ENCODE data around the gene NT5M.

NT5M gene

DNA sequence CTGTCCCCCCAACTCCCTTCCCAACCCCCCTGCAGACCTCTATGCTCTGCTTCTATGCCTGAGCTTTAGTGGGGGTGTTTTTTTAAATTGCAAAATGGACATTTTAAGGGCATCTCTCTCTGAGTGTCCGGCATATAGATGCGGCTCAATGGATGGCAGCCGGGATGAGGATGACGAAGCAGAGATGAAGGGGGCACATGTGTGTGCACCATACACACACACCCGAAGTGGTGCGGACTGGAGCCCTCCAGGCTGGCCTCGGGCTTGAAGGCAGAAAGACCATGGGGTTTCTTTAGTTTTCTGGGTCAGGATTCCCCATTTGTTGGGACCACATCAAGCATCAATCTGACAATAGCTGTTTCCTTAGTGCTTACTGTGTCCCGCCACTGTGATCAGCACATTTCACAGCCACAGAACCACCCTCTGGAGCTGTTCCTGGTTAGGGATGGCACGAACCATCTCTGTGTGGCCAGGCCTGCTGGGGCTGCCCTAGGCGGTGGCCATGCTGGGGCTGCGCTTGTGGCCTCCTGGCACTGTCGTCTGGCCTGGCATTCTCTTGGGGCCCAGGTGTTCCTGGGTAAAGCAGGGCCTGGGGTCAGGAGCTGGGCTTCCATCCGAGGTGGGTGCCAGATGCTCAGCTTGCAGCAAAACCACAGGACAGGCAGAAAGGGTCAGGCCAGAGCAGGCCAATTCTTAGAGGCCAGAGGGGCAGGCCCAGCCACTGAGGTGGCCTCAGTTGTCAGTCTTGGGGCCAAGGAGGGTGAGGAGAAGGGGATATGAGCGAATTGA is 49.9 kb downstream of the NT5M start:
- Mint-ChIP-seq H3K27me3 (ENCODE audit: low read depth) (no peaks in the 10 kb centered on the region), H3K4me1 (ENCODE audit: low read depth) (no peaks in the 10 kb centered on the region), H3K36me3 (ENCODE audit: low read depth) (no peaks in the 10 kb centered on the region), H3K9me3 (no peaks in the 10 kb centered on the region), H3K4me3 (no peak overlapping the region), H3K27ac (no peak overlapping the region)

DNA sequence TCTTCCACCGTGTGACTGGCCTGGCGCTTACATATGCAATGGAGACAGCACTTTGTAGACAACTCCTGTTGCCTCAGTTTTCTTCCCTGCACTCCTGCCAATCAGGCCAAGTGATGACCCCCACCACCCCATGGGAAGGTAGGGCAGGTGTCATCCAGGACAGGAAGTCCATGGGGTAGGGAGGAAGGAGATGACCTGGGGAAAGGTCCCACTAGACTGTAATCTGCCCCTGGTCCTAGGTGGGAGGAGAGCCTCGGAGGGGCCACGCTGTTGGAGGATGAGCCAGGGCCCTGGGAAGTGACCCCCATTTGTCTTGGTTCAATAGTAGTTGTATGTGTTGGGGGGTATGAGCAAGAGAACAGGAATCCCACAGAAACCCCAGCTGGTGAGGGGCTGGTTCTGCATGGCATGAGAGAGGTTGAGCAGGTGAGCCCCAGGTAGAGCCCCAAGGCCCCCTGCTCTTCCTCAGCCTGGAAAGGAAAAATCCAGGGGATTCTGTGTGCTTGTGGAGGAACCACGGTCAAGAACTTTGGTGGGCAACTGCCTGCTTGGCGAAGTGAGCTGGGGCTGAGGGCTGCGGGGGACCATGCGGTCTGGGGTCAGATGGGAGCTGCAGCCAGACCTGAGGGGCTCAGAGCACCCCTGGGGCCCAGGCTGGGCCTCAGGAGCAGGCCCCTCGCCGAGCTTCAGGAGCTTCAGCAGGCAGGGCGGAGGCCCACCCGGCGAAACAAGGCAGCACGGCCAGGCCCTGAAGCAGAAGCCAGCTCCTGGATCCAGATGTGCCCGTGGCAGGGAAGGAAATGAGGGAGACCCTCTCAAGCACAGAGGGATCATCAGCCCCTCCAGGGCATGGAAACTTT is 50.7 kb downstream of the NT5M start:
- Mint-ChIP-seq H3K36me3 (ENCODE audit: low read depth) (no peaks in the 10 kb centered on the region), H3K27me3 (ENCODE audit: low read depth) (peaks cover 4% of the 10 kb centered on the region), H3K4me3 (no peak overlapping the region), H3K27ac (no peak overlapping the region), H3K4me1 (ENCODE audit: low read depth) (no peaks in the 10 kb centered on the region), H3K9me3 (no peaks in the 10 kb centered on the region)

DNA sequence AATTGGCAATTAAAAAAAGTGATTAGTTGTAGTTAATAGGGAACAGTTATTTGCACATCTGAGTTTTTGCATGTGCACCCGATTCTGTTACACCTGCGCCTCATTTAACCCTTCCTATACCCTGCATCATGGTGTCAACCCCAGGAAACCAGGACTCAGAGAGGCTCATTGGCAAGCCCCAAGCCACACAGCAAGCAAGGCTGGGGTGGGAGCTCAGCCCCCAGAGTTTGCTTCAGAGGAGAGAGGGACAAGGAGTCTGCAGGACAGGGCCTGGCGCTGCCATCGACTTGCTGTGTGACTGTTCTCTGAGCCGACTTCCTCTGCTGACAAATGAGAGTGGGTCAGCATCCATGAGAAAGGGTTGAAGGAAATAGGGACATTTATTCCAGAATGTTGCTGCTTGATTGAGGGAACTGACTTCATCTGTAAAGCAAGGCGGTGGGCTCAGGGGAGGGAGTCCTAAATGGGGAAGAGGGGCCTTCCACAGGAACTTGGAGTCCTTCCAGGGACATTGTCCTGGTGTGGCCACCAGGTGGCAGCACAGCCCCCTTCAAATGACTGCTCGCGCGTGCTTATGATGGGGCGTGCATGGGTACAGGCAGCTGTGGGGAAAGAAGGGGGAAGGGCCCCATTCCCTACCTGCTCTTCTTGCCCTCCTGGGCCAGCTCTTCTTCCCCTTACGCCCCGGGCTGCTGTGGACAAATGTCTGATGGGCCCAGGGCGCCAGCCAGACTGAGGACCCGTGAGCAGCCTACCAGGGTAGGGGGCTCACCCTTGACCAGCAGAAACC is 51.6 kb downstream of the NT5M start:
- H3K36me3 Mint-ChIP-seq (ENCODE audit: low read depth), result no peaks in the 10 kb centered on the region
- no peak overlapping the region for H3K27ac Mint-ChIP-seq
- H3K4me3 Mint-ChIP-seq, result no peak overlapping the region
- peaks cover 12% of the 10 kb centered on the region for H3K27me3 Mint-ChIP-seq (ENCODE audit: low read depth)
- H3K4me1 Mint-ChIP-seq (ENCODE audit: low read depth), result no peaks in the 10 kb centered on the region
- H3K9me3 Mint-ChIP-seq, result no peaks in the 10 kb centered on the region

DNA sequence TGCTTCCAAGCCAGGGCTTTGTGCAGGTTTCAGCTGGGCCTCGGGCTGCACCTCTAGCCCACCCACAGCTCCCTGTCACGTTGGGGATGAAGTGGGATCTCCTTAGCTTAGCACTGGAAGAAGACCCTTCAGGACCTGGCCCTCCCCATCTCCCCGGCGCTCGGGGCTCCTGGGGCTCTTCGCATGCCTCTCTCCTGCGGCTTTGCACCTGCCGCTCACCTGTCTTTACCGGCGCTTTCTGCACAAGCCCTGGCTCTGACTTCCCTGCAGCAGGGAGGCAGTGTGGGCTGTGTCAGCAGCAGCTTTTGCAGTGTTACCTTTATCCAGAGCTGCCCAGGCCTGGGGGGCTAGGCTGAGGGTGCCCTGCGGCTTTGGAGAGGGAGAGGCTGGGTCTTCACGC is 52.3 kb downstream of the NT5M start:
- no peaks in the 10 kb centered on the region for H3K36me3 Mint-ChIP-seq (ENCODE audit: low read depth)
- peaks cover 17% of the 10 kb centered on the region for H3K27me3 Mint-ChIP-seq (ENCODE audit: low read depth)
- H3K9me3 Mint-ChIP-seq, result no peaks in the 10 kb centered on the region
- no peaks in the 10 kb centered on the region for H3K4me1 Mint-ChIP-seq (ENCODE audit: low read depth)
- no peak overlapping the region for H3K4me3 Mint-ChIP-seq
- H3K27ac Mint-ChIP-seq, result no peak overlapping the region

DNA sequence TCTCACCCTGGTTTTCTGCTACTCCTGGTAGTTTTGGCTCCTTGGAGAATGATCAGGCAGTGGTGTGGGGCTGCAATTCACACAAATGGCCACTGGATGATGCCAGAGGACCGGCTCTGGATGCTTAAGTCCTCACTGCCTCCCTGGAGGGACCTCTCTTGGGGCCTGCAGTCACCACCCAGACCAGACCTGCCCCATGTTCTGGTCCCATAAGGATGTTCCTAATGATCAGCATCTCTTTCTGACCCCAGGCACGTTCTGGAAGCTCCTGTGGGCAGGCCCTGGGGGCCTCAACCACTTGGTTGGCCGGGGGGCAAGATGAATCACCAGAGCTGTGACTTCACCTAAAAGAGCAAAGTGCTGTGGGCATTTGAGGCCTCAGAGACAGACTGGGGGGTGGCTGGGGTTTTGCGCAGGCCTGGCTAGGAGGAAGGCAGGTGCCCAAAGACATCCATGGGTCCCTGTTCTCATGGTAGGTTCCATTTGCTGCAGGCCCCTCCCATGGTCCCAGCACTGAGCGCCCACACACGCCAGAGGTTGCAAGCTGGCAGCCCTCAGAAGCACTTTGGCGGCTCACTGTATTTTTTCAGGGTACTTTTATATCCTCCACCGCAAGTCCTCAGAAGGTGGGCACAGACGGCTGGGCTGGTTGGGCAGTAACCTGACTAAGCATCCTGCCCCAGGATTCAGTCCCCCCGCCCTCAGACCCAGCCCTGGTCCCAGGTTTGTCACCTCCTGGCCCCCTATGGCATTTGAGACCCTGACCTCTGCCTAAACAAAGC is 53.2 kb downstream of the NT5M start:
- Mint-ChIP-seq H3K4me1 (ENCODE audit: low read depth) (no peaks in the 10 kb centered on the region), H3K4me3 (no peak overlapping the region), H3K27ac (no peak overlapping the region), H3K9me3 (no peaks in the 10 kb centered on the region), H3K36me3 (ENCODE audit: low read depth) (no peaks in the 10 kb centered on the region), H3K27me3 (ENCODE audit: low read depth) (peaks cover 20% of the 10 kb centered on the region)

DNA sequence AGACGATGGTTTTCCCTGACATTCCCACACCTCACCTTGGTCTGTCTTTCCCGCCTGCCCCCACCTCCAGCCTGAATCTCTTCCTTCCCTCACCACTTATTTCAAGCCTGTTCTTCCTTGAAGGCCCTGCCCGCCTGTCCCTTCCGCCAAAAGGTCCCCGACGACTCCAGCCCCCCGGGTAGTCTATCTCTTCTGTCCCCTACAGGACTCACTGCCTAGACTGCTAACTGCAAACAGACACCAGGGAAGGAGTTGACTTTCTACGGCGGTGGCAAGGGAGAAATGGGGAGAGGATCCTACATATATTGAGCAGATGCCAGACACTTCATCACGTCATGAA is 53.7 kb downstream of the NT5M start:
- peaks cover 25% of the 10 kb centered on the region for H3K27me3 Mint-ChIP-seq (ENCODE audit: low read depth)
- no peaks in the 10 kb centered on the region for H3K4me1 Mint-ChIP-seq (ENCODE audit: low read depth)
- no peaks in the 10 kb centered on the region for H3K9me3 Mint-ChIP-seq
- H3K36me3 Mint-ChIP-seq (ENCODE audit: low read depth), result no peaks in the 10 kb centered on the region
- no peak overlapping the region for H3K4me3 Mint-ChIP-seq
- H3K27ac Mint-ChIP-seq, result no peak overlapping the region

DNA sequence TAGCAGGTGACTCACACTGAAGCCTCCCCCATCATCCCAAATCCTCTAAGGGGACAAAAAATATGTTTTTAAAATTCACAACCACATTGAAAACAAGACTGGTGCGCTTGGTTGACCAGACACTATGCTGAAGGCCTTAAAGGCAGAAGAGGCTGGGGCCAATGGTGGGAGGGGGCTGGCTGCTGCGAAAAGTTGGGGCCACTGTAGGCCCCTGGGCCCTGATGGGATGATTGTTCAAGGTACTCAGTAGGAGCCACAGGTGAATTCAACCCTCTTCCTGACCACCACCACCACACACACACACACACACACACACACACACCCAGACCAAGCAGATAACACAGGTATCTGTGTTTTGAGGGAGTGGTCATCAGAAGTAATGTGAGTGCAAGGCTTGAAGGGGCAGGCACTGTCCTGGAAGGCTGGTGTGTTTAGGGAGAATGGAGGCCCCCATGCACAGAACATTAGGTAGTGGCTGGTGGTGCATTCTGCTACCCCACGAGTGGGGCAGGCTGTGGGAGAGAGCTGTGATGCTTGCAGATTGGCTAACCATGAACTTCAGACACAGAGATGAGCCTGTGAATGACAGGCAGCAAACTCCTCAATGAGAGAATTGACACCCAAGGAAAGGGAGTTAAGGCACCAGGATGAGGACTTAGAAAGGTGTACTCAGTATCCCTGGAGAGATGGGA is 55.0 kb downstream of the NT5M start:
- H3K27ac Mint-ChIP-seq, result no peak overlapping the region
- H3K4me1 Mint-ChIP-seq (ENCODE audit: low read depth), result no peaks in the 10 kb centered on the region
- H3K36me3 Mint-ChIP-seq (ENCODE audit: low read depth), result no peaks in the 10 kb centered on the region
- peaks cover 25% of the 10 kb centered on the region for H3K27me3 Mint-ChIP-seq (ENCODE audit: low read depth)
- H3K9me3 Mint-ChIP-seq, result no peaks in the 10 kb centered on the region
- H3K4me3 Mint-ChIP-seq, result no peak overlapping the region

DNA sequence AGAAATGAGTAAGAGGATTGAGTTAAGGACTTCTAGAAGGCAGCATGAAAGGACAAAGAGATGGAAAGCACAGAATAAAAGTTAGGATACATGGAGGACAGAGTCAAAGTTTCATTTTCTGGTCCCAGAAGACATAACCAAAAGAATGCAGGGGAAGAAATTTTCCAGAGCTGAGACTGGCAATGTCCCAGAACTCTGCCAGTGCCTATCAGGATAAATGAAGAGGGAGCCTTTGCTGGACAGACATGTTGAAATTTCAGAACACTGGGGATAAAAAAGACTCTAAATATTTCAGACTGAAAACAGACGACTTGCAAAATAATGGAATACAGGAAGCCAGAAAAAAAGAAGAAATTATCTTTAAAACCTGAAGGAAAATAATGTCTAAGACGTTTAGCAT is 55.7 kb downstream of the NT5M start:
- Mint-ChIP-seq H3K9me3 (no peaks in the 10 kb centered on the region), H3K36me3 (ENCODE audit: low read depth) (no peaks in the 10 kb centered on the region), H3K4me1 (ENCODE audit: low read depth) (no peaks in the 10 kb centered on the region), H3K4me3 (no peak overlapping the region), H3K27me3 (ENCODE audit: low read depth) (peaks cover 25% of the 10 kb centered on the region), H3K27ac (no peak overlapping the region)

DNA sequence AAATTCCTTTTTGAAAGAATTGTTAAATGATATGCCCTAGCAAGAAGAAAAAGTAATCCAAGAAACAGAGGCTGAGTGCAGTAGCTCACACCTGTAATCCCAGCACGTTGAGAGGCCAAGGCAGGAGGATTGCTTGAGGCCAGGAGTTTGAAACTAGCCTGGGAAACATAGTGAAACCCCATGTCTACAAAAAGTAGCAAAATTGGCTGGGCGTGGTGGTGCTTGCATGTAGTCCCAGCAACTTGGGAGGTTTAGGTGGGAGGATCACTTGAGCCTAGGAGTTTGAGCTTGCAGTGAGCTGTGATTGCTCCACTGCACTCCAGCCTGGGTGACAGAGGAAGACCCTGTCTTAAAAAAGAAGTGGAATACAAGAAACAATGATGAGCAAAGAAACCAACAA is 56.1 kb downstream of the NT5M start:
- Mint-ChIP-seq H3K27me3 (ENCODE audit: low read depth) (peaks cover 25% of the 10 kb centered on the region), H3K4me3 (no peak overlapping the region), H3K36me3 (ENCODE audit: low read depth) (no peaks in the 10 kb centered on the region), H3K4me1 (ENCODE audit: low read depth) (no peaks in the 10 kb centered on the region), H3K27ac (no peak overlapping the region), H3K9me3 (no peaks in the 10 kb centered on the region)

DNA sequence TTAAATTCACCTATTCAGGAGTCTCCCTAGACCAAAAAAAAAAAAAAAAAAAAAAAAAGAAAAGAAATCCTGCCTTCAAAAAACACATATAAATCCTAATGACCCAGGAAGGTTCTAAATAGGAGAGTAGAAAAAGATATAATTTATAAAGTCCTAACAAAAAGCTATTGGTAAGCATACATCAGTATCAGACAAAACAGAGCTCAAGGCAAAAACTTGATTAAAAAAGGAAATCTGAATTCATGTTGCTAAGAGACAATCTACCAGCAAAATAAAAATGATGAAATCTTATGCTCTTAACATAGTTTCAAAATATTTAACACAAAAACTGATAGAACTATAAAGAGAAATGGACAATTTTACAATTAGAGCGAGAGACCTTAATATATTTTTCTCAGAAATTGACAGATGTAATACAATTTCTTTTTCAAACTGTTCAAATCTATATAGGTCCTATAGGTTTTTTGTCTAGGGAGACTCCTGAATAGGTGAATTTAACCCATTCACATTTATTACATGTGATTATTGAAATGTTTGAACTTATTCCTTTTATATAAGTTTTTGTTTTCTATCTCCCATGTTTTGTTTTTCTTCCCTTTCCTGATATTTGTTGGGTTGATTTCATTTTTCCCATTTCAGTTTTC is 57.0 kb downstream of the NT5M start:
- Mint-ChIP-seq H3K4me1 (ENCODE audit: low read depth) (no peaks in the 10 kb centered on the region), H3K36me3 (ENCODE audit: low read depth) (no peaks in the 10 kb centered on the region), H3K9me3 (no peaks in the 10 kb centered on the region), H3K4me3 (no peak overlapping the region), H3K27ac (no peak overlapping the region), H3K27me3 (ENCODE audit: low read depth) (peaks cover 25% of the 10 kb centered on the region)

DNA sequence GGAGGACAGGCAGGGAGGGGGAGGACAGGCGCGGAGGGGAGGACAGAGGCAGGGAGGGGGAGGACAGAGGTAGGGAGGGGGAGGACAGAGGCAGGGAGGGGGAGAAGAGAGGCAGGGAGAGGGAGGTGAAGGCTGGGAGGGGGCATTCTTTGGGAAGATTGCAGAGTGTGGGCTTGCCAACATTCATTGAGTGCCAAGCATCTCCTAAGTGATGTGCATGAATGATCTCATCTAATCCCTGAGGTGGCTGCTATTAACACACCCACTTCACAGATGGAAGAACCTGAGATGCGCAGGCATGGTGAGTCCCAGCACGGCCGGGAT is 58.3 kb downstream of the NT5M start:
- Mint-ChIP-seq H3K9me3 (no peaks in the 10 kb centered on the region), H3K4me3 (no peak overlapping the region), H3K4me1 (ENCODE audit: low read depth) (no peaks in the 10 kb centered on the region), H3K36me3 (ENCODE audit: low read depth) (no peaks in the 10 kb centered on the region), H3K27me3 (ENCODE audit: low read depth) (peaks cover 28% of the 10 kb centered on the region), H3K27ac (no peak overlapping the region)

DNA sequence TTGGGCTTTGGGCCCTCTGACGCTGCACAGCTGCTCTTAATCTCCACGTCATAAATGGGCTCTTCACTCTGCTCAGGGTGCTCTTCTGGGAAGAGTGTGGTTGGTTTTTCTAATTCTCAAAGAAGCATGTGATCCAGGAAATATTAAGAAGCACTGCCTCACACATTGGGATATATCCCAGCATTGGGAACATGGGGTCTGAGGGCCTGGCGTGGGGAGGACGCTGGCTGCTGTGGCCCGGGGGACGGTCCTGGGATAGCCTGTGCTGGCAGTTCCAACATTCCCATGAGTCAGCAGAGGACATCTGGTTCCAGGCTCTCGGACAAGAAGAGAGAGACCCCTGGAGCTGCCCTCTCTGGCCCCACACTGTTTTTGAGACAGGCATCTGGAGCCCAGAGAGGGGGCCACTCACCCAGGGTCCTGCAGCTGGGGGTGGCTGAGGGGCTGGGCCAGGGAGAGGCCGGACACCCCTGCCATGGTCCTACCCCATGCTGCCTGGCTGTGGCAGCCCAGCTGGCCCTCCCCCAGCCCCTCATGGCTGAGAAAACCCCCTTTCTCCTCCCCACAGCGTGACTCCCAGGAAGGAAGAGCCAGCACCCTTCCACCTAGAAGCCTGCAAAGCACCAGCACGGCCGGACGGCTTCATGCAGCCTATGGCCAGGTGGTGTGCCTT is 58.8 kb downstream of the NT5M start:
- H3K27ac Mint-ChIP-seq, result no peak overlapping the region
- no peaks in the 10 kb centered on the region for H3K4me1 Mint-ChIP-seq (ENCODE audit: low read depth)
- H3K4me3 Mint-ChIP-seq, result no peak overlapping the region
- no peaks in the 10 kb centered on the region for H3K9me3 Mint-ChIP-seq
- H3K27me3 Mint-ChIP-seq (ENCODE audit: low read depth), result peaks cover 28% of the 10 kb centered on the region
- no peaks in the 10 kb centered on the region for H3K36me3 Mint-ChIP-seq (ENCODE audit: low read depth)

DNA sequence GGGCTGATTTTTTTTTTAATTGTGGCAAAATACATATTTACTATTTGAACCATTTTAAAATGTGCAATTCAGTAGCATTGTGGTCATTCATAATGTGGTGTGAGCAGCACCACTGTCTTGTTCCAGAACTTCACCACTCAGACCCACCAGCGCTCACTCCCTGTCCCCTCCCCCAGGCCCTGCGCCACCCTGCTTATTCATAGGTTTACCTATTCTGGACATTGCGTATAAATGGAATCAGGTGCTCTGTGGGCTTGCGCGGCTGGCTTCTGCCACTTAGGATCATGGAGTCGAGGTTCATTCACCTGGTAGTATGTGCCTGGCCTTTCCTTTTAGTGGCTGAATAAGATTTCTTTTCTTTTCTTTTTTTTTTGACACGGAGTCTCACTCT is 59.4 kb downstream of the NT5M start:
- H3K36me3 Mint-ChIP-seq (ENCODE audit: low read depth), result no peaks in the 10 kb centered on the region
- H3K4me3 Mint-ChIP-seq, result no peak overlapping the region
- no peak overlapping the region for H3K27ac Mint-ChIP-seq
- no peaks in the 10 kb centered on the region for H3K9me3 Mint-ChIP-seq
- no peaks in the 10 kb centered on the region for H3K4me1 Mint-ChIP-seq (ENCODE audit: low read depth)
- peaks cover 28% of the 10 kb centered on the region for H3K27me3 Mint-ChIP-seq (ENCODE audit: low read depth)
